Pons (tissue), 1 donor: ENCODE measurements around the gene TYW5.
A peak's percentile ranks its signal among the peaks of the same experiment; 100 is the strongest.

Experiments
- DNase-seq: peaks from one replicate; pipeline ENCODE4 v3.0.0-alpha.2; 2016; ENCODE audit warnings: low spot score

TYW5 gene, protein sequence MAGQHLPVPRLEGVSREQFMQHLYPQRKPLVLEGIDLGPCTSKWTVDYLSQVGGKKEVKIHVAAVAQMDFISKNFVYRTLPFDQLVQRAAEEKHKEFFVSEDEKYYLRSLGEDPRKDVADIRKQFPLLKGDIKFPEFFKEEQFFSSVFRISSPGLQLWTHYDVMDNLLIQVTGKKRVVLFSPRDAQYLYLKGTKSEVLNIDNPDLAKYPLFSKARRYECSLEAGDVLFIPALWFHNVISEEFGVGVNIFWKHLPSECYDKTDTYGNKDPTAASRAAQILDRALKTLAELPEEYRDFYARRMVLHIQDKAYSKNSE

DNA sequence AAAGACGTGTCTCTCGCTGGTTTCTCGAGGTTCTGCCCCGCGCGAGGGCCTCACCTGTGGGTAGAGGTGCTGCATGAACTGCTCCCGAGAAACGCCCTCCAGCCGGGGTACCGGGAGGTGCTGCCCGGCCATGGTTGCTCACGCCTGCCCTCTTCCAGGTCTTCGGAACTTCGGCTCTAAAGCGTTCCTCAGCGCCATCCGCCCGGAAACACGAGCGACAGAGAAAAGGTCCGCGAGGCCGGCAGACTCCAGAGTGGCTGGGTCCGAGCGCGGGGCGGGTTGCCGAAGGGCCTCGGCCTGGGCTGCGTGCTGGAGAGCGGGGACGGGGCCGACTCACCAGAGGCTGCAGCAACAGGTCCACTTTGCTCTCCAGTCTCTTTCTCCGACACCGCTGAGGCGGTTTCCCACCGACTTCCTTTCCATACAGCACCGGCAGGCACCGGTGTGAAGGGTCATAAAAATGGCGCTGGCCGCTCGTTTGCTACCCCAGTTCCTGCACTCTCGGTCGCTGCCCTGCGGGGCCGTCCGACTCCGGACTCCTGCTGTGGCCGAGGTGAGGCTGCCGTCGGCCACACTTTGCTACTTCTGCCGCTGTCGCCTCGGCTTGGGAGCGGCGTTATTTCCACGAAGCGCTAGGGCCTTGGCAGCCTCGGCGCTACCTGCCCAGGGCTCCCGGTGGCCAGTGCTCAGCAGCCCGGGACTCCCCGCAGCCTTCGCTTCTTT is at the start of gene TYW5, which contains the start of gene MAIP1:
Gene TYW5 (minus strand): TSS at position 153 of the 723 bp plus-strand sequence. CDS start 21 bp downstream, at position 132.
Gene MAIP1 (plus strand): TSS at position 244 of the 723 bp plus-strand sequence. CDS start 217 bp downstream, at position 461.
- DNase-seq, result peak; percentile 79

DNA sequence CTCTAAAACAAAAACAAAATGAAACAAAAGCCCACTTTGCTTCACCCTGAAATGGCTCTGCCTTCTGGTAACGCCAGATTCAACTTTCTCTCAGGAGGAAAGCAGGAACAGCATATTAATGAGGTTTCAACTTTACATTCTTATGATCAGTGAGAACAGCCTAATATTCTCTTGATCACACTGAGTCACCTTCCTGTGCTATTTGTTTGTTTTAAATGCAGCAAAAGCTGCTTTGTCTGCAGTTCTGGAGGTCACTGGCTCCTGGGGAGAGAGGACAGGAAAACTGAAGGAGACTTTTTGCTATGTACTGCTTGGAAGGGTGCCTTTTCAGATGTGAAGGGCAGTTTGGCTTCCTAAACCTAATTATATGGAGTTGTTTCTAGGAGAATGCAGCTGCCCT is 48.2 kb upstream of the TYW5 start:
- DNase-seq, result no peak

DNA sequence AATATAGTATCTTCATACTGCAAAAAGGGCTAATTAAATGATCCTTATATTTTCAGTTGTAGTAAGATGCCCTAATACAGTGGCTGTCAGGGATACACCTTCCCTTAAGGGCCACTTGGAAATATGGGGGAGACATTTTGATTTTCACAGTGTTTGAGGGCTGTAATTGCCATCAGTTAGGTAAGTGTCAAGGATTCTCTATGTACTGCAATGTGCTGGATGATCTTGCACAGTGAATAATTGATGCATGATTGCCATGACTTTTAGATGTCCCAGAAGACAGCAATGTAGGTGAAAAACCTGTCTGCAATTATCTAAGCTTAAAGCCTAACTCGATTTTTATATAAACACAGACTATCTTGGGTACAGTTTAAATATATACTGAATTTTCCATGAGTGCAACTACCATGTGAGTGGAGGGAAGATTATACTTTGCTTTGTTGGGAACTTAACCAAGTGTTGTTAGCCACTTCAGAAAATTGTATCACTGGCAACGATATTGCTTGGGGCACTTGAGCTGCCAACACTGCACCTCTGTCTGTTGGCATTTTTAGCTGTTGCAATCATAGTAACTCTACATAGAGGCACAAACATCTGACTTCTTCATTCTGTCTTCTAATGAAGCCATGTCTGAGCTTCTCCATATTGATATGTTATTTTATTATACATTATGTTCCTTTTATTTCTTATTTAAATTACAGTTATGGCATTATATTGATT is 45.3 kb upstream of the TYW5 start:
- no peak for DNase-seq

DNA sequence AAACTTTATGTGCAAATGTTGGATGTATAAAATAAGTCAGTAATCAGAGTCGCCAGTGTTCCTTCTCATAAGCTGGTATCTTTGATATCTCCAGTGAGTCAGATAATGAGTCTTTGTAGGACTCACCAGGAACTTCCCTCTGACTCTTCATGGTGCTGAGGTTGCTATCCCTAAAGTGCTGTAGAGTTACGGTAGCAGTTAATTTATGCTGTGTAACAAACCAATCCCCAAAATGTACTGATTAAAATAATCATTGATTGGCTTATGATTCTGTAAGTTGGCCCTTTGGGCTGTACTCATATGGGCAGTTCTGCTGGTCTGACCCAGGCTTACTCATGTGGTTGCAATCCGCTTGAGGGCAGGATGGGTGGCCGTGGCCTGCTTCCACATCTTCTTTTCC is 43.9 kb upstream of the TYW5 start:
- DNase-seq, result no peak

DNA sequence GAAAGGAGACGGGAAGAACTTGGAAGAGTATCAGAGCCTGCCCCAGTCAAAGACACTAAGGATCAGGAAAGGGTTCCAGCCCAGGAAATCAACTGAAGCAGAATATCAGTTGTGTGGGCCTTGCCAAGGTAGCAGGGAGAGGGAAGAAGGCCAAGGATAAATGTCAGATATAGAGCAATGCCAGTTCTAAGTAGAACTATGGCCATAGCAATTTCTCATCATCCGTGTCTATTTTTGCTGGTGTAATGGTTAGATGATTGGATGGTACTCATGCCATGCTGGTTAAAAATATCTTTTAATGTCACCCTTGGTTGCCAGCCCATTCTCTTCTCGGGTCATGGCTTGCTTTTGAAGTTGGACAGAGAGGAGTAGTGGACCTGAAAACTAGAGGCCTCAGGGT is 42.0 kb upstream of the TYW5 start:
- no peak for DNase-seq

DNA sequence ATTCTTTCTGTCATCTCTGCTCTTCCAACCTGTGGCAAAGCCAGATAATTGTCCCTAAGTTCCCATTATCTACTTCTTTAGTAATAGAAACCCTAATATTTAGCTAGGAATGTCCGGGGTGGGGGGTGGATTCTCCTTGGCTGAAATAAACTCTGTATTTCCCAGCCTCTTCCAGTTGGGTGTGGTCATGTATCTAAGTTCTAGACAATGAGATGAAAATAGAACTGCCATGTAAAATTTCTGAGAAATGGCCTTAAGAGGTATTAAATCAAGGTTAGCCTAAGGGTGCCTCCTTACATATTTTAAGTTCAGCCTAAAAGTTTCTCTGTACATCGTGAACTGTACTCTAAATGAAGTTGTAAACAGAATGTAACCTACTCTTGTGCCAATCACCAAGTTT is 39.6 kb upstream of the TYW5 start:
- no peak for DNase-seq

DNA sequence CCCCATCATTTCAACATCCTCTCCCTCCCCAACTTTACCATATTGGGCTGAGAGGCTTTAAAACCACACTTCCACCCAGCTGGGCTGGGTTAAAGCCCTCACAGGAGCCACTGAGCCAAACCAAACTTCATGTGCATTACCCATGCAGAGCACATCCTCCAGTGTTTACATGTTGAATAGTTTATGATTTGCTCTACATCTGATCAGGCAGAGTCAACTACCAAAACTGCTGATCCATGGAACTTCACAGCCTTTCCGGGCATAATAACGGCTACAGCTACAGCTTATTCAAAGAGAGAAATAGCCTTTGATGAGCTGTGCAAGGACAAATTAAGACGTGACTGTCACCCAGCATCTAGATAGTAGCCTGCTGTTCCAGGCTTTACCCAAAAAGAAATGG is 39.1 kb upstream of the TYW5 start:
- no peak for DNase-seq

DNA sequence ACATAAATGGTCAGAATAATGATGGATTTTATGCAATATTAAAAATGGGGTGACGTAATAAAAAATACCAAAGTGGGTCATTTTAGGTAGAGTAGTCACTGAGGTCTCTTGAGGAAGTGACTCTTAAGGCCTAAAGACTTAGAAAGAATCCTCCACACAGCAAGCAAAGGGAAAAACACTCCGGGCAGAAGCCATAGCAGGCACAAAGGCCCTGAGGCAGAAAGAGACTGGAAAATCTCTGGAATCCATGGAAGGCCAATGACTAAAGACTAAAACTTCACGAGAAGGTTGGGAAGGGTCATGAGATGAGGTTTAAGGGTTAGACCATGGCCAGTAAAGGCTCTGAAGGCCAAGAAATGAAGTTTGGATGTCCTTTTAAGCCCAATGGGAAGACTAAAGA is 37.0 kb upstream of the TYW5 start:
- DNase-seq, result no peak

DNA sequence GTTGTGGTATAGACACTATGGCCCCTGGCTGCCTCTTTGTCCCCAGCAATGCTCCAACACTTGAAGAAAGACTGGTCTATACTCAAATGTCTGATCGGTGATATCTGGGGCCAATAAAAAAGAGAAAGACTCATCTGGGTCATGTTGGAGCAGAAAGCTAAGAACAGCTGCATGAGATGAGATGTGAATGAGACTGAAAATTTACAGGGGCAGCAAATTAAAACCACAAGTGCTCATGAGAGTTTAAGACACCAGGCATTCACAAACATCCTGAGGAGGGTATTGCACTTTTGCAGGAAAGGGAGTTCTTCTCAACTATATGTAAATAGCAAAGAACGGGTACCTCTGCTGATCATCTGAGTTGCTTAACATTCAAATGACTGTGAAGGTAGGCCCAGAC is 36.4 kb upstream of the TYW5 start:
- DNase-seq, result no peak

DNA sequence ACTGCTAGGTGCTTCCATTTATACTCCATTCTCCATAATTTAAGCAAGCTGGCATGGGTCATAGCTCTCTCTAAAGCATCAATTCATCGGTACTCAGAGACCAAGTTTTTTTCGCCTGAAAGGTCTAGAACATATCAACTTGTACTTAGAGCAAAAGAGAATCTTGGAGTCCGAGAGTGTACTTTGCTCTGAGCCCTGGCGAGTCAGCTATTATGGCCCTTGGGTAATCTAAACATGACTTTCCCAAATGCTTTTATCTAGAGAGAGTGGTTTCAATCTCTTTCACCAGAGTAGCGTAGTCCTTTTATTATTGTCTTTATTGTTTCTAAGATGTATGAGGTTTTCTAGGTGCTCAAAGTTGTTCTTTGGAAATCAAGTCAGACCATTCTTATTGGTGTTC is 34.5 kb upstream of the TYW5 start:
- DNase-seq, result no peak

DNA sequence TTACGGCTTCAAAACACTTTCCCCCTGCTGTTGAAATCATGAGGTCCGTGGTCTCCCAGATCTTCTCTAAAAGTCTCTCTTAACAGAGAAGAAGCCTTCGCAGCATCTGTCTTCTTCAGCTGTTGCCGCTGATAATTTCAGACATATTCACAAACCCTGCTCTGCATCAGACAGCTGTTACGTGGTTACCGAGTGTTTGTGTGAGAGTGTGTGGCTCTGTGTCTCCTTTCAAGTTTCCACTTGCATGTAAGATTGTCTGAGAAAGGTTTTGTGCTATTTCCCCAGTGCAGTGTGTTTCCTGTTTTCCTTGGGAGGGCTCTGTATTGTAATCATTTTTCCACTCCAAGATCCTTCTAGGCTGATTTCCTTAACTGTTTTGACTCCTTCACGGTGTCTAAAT is 32.9 kb upstream of the TYW5 start:
- no peak for DNase-seq

DNA sequence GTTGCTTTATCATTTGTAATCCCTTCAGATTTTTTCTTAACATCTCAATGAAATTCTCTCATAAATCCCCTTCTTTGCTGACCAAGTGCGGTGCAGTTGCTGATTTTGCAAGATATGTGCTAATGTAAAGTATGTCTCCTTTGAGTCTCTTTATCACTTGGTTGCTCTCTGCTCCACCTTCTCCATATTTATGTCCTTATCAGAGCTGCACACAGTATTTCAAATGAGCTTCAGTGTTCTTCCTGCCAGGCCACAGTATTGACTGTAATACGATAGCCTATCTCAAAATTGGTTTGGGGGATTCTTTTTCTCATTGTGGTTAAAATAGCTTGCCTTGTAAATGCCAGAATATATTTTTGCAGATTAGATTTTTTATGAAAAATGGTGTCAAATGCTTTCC is 32.3 kb upstream of the TYW5 start:
- no peak for DNase-seq

DNA sequence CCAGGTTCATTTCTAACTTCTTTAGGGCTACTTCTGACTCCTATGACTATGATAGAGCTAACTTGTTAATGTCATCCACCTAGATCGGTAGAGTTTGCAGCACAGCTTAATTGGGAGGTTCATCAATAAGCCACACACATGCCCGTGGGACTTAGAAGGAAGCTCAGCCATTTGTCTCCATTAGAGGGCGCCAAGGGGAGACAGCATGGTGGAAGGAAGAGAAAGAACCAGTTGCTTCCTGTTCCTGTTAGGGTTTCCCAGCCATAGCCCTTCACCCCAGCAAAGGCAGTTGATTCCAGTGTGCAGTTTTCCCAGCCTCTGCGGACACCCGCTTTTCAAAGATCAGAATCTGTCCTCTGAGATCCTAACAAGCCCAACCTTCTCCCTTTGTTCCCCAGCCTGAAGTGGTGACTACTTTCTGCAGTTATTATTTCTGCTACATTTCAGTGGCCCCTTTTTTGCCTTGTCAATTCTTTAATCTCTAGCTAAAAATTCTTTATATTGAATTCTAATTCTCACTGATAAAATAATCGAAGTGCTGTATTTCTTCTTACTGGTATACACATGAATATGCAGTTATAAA is 30.4 kb upstream of the TYW5 start:
- peak; percentile 74 for DNase-seq

DNA sequence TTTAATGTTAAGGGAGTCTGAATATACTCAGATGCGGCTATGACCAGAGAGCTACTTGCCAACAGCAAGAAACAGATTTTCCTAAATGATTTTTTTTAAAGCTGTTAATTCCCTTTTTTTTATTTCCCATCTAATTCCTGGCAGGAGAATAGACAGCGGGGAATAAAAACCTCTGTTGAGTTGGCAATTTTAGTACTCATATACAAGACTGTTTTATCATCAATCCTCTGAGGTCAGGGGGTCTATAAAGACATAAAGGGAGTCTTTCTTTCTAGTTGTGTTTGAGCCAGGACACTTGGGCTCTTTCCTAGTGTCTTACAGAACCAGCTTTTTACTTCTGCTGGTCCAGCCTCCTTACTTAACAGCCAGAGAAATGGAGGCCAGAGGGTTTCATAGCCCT is 29.5 kb upstream of the TYW5 start:
- no peak for DNase-seq

DNA sequence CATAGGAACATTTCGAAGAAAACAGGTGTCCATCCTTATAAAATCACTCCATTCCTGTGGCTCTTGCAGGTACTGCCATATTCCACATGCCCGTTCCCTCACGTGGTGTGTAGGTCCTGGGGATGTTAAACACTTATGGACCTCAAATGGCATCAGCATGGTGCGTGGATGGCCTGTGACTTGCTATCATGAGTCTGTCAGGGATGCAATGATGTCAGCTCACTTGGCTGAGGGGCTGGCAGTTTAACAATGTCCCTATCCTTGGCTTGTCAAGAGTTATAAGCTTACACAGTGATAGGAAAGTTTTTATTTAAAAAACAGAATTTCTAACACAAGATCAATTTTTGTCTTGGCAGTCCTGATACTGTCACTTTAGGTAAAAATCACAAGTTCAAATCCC is 28.9 kb upstream of the TYW5 start:
- DNase-seq, result no peak

DNA sequence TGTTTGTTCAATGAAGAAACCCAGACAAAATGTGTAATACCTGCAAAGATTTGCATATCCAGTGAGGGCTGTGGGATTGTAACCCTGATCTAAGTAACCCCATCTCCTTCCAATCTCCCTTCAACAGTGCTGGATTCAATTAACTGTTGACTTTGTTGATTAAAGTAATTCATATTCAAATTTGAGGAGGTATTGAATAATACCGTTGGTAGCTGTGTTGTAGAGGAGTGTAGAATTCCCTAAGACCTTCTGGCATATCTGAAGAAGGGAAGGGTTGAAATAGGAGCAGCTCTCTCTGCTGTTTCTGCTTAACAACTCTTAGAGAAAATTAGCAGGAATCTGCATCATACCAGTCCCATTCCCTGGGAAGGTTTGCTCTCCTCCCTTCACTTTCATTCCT is 28.2 kb upstream of the TYW5 start:
- DNase-seq, result no peak

DNA sequence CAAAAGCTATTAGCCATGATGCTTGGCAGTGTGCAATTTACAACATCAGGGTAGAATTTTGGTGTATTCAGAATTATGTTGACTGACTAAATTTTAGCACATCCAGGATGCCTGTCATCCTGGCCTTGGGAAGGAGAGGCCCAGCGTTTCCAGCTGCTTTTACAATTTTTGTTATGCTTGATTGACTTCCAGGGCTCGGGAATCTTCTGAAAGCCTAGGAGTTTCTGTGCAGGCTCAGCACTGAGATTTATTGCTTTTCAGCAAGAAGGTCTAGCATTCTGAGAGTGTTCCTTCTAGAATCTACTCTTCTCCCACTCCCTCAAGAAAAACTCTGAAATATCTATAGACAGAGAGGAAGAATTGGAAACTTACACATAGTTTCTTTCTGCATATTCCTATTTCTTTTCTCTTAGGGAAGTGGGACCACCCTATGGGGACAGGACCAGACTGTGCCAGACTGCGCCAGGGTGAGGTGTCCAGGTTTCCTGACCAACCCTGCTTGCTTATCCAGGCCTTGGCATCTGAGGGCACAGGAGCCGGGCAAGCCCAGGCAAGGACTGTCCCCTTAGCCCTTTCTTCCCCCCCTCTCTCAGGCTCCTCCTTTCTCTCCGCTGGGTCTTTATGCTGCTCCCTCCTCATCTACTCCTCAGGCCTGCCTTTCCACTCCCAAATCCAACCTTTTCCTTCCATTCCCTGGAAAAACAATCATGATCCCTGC is 27.0 kb upstream of the TYW5 start:
- DNase-seq, result no peak

DNA sequence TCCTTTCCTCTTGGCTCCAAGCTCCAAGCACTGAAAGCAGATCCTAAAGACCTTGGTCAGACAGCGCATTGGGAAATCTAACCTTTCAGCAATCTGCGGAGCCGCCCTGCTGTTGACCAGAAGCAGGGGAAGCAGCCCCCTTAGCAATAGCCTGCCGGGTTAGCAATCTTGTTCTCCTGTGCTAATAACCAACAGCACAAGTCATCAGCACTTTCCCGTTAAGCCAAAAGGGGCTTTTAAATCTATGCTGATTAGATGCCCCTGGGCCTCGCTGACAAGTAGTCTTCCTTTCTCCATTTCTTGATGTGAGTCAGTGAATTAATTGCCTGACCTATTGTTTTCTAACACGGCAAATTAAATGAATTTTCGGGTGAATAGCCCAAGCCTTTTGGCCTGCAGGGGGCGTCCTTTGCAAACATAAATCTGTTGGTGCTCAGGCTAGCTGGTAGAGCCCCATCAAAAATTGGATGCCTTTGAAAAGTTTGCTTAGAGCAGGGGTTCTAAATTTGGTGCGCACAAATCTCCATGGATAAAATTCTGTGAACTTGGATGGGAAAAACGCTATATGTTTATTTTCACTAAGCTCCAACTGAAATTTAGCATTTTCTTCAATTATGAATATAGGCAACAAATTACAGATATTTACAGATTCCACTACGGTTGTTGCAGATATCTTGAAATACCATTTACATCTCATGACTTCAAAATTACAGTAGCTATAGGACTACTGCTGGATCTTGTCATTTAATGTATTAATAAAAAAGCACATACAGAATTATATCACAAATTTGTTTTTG is 24.7 kb upstream of the TYW5 start:
- peak; percentile 89 for DNase-seq

DNA sequence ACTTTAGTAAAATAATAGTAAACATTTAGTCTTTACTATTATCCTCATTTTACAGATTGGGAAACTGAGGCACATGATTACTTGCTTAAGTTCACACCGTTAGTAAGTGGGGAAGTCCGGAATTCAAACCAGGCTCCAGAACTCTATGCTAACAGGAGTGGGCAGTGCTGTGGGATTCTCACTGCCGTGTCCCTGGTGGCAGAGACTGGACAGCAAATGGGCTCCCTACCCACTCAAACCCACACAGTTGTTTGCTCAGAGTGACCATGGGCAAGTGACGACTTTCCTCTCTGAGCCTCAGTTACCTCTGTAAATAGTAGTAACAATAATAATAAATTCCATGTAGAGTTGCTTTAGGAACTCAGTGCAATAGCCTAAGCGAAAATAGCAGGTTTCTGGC is 24.1 kb upstream of the TYW5 start:
- no peak for DNase-seq

DNA sequence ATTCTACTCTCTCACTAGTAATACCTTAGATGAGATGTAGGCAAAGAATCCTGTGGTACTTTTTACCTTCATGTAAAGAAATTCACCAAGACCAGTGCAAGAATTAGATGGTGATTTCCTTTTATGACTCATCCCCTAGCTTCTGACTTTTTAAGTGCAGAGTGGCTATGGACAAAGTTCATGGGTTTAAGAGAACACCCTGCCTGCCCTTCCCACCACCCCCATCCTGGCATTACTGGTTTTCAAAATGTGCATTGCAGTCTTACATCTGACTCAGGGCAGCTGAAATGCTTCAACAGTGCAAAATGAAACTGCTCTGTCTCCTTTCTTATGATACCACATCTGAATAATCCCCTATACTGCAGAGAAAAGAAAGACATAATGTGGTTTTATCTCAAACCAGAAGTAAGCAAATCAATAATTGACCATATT is 22.7 kb upstream of the TYW5 start:
- no peak for DNase-seq

DNA sequence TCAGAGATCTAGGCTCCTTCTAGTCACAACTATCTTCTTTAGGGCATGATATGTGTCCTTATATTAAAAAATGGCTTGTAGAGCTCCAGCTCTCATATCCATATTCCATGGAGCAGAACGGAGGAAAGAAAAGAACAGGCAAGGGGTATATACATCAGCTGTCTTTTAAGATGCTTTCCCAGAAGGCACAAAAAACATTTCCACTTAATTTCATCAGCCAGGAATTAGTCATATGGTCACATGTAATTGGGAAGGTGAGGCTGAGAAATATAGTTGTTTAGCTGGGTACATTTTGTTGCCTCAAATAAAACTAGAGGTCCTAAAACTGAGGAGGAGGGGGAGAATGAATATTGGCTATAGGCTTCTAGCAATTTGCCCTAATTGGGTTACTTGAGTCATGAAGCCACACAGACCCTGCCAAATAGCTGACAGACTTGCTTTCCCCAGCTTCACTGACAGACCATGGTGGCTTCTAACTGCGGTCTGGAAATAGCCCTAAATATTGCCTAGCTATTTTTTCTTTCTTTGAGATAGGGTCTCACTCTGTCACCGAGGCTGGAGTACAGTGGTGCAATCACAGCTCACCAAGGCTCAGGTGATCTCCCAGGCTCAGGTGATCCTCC is 20.1 kb upstream of the TYW5 start:
- DNase-seq, result no peak
